ENCODE results near the gene NLRP6. TPM values are rescaled to one million over a fixed set of nuclear protein-coding genes. Genes with fewer than 3 reads are reported as not detected.

The NLRP6 gene
- polyA plus RNA-seq, 1 experiment, result not detected

- DNase-seq (ENCODE audit: low read depth), result no peak
- Histone ChIP-seq H3K36me3 (ENCODE audit: control insufficient read depth, insufficient read depth, low read length) (no peaks in the 10 kb centered on the region), H3K27me3 (ENCODE audit: control insufficient read depth, insufficient read depth, low read length) (peaks cover 10% of the 10 kb centered on the region), H3K4me3 (ENCODE audit: low read depth, low read length) (no peak overlapping the region)
- CTCF ChIA-PET, result interaction anchor here (1.5 kb wide), 1 partner anchor 33 kb away, joined by 3 read pairs; no protein-coding TSS in a partner anchor
- no peak for TF ChIP-seq CTCF (IDR thresholded peaks at IDR 0.05; ENCODE audit: insufficient read depth, low read depth, low read length)
- POLR2A ChIA-PET, result no interaction called here
Measured at GRCh38 chr11:271319-271715, 6.9 kb upstream of the NLRP6 start.

GRCh38 chr11:272195-272930, 5.8 kb upstream of the NLRP6 start:
- peaks cover 15% of the 10 kb centered on the region for H3K27me3 ChIP-seq (ENCODE audit: control insufficient read depth, insufficient read depth, low read length)
- POLR2A ChIA-PET, result no interaction called here
- DNase-seq (ENCODE audit: low read depth), result no peak
- no peak overlapping the region for H3K4me3 ChIP-seq (ENCODE audit: low read depth, low read length)
- TF ChIP-seq CTCF (IDR thresholded peaks at IDR 0.05; ENCODE audit: insufficient read depth, low read depth, low read length), result no peak
- no peaks in the 10 kb centered on the region for H3K36me3 ChIP-seq (ENCODE audit: control insufficient read depth, insufficient read depth, low read length)
- CTCF ChIA-PET, result interaction anchor here (1.5 kb wide), 1 partner anchor 32 kb away, joined by 3 read pairs; no protein-coding TSS in a partner anchor

GRCh38 chr11:272931-273198, 5.3 kb upstream of the NLRP6 start:
- POLR2A ChIA-PET, result no interaction called here
- Histone ChIP-seq H3K36me3 (ENCODE audit: control insufficient read depth, insufficient read depth, low read length) (no peaks in the 10 kb centered on the region), H3K4me3 (ENCODE audit: low read depth, low read length) (no peak overlapping the region), H3K27me3 (ENCODE audit: control insufficient read depth, insufficient read depth, low read length) (peaks cover 15% of the 10 kb centered on the region)
- no peak for TF ChIP-seq CTCF (IDR thresholded peaks at IDR 0.05; ENCODE audit: insufficient read depth, low read depth, low read length)
- CTCF ChIA-PET, result no interaction called here
- no peak for DNase-seq (ENCODE audit: low read depth)

- POLR2A ChIA-PET, result no interaction called here
Measured at GRCh38 chr11:276219-276618, 2.0 kb upstream of the NLRP6 start.

More at GRCh38 chr11:276219-276618, 2.0 kb upstream of the NLRP6 start:
- H3K36me3 ChIP-seq (ENCODE audit: control insufficient read depth, insufficient read depth, low read length), result no peaks in the 10 kb centered on the region
- H3K27me3 ChIP-seq (ENCODE audit: control insufficient read depth, insufficient read depth, low read length), result peaks cover 31% of the 10 kb centered on the region
- H3K4me3 ChIP-seq (ENCODE audit: low read depth, low read length), result no peak overlapping the region
- DNase-seq (ENCODE audit: low read depth), result no peak
- CTCF ChIA-PET, result interaction anchor here (1.3 kb wide), 1 partner anchor 25 kb away, joined by 6 read pairs; no protein-coding TSS in a partner anchor
- TF ChIP-seq CTCF (IDR thresholded peaks at IDR 0.05; ENCODE audit: insufficient read depth, low read depth, low read length), result no peak
